Esophagus squamous epithelium (tissue), 5 donors: ENCODE data around the gene ANKRD16. TPM values are rescaled to one million over a fixed set of nuclear protein-coding genes. Genes with fewer than 3 reads are reported as not detected.
A peak's percentile ranks its signal among the peaks of the same experiment; 100 is the strongest.
"Not testable (repeated sequence)": the region's sequence is repeated elsewhere in the genome, so short reads cannot be mapped to it uniquely, and the experiment has no call there.

Source experiments
- DNase-seq: peaks from one replicate; lab custom pipeline; 2025; lab: John Stamatoyannopoulos, UW
- H3K27ac ChIP-seq, 4 donors: fragments of 200-600 bp; sonication (generic); one replicate each; pipeline ENCODE4 v1.5.1; 2016 to 2019; ENCODE audit warnings: mild to moderate bottlenecking in 1 of 4
- H3K27me3 ChIP-seq, 4 donors: fragments of 200-600 bp; sonication (generic); 1 replicate in 3 of 4; 2 replicates in 1 of 4; pipeline versions ENCODE4 v1.5.1 to v1.6.0; 2017 to 2021; ENCODE audit warnings: antibody characterized with exemption in 1 of 4
- H3K36me3 ChIP-seq, 3 donors: fragments of 200-600 bp; sonication (generic); one replicate each; pipeline ENCODE4 v1.5.1; 2016 to 2019
- H3K4me1 ChIP-seq, 3 donors: fragments of 200-600 bp; sonication (generic); one replicate each; pipeline ENCODE4 v1.5.1; 2017 to 2019
- H3K4me3 ChIP-seq, 4 donors: fragments of 200-600 bp; sonication (generic); 1 replicate in 3 of 4; 2 replicates in 1 of 4; pipeline ENCODE4 v1.5.1; 2016 to 2019; ENCODE audit warnings: mild to moderate bottlenecking in 2 of 4, moderate library complexity in 1 of 4
- H3K9me3 ChIP-seq, 3 donors: fragments of 200-600 bp; sonication (generic); one replicate each; pipeline ENCODE4 v1.5.1; 2016 to 2019
- CTCF ChIP-seq, 6 experiments: fragments of 450-650 bp in 4 of 6; fragments of 200-600 bp in 2 of 6; sonication (generic) in 2 of 6; IDR thresholded peaks; one replicate each; pipeline ENCODE4 v1.5.1; 2016 to 2019; ENCODE audit warnings: antibody characterized with exemption in 6 of 6, mild to moderate bottlenecking in 4 of 6, moderate library complexity in 4 of 6
- POLR2A ChIP-seq, 4 donors: fragments of 450-650 bp; IDR thresholded peaks; one replicate each; pipeline ENCODE4 v1.6.1; 2017; ENCODE audit warnings: antibody characterized with exemption in 4 of 4, mild to moderate bottlenecking in 4 of 4, moderate library complexity in 3 of 4
- WGBS, 2 donors: methylation state at CpG; one replicate each; pipeline ENCODE4 v1.1.5; 2018; 5-methylcytosine and 5-hydroxymethylcytosine counted together
- intact Hi-C: fragments of 100-400 bp; cut with DNase I; formaldehyde crosslinking; loops from one replicate; pipeline ENCODE4 v1.15.0; 2022
- total RNA-seq, 4 donors: library from RNA; depleted of rRNA; stranded (reverse); fragments of >200 nt; gene quantifications; one replicate each; pipeline ENCODE4 v1.1.0, GENCODE V29; 2016
- donor health status: DM: yes; HTN: yes; CAD: no.

The ANKRD16 gene
- total RNA-seq, 4 donors from 2014 or later: 2.8 to 10.9 (median 5.1) TPM

DNA sequence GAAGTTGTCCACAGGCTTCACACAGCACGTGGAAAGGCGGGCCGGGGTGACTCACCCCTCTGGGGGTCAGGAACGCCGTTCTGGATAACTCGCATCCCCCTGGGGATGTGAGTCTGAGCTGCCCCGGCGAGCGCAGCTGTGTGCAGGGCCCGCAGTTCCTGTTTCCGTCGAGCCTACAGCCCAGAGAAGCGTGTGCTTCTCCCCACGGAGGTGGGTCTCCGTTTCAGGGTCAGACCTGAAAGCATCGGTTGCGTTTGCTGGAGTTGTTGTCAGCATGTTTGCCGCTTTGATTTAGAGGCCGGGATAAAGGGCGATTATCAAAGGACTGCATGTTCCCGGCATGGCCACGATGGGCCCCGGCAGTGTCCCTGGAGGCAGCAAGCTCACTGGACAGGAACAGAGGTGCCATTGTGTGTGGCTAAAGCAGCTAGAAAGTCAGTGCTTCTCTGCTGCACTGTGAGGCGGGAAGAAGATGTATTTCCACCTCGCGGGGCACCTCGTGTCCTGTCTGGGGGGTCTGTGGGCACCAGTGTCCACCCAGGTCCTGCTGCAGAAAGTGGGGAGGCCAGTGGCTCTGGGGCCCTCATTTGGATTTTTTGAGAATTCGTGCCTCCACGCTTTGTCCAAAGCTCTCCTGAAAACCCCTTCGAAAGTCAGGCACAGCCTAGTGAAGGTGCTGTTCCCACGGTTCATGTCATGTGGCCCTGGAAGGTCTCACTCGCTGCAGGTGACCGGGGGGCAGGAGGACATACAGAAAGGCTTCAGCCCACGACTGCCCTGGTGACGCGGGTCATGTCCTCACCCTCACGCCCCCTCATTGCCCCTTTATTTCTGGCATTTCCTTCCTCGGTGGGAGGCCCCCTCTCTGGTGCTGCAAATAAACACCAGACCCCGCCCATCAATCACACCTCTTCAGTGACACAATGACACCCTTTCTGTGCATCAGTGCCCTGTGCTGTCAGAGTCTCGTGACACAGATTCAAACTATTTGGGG is 49.1 kb downstream of the ANKRD16 start:
- WGBS, 2 donors: 49 to 69% methylated on average over 19 to 23 of the region's 40 CpGs
- Histone ChIP-seq H3K27me3 (no peaks in the 10 kb centered on the region), H3K27ac (no peak overlapping the region), H3K9me3 (no peaks in the 10 kb centered on the region), H3K4me3 (peak overlapping the region in 1 of 4 donors; percentile 13), H3K36me3 (no peaks in the 10 kb centered on the region), H3K4me1 (peaks cover 0 to 21% (median 3%) of the 10 kb centered on the region in 3 donors)
- DNase-seq: no peak
- intact Hi-C loops: no loop called here
- TF ChIP-seq POLR2A (IDR thresholded peaks at IDR 0.05): no peak
- TF ChIP-seq CTCF (IDR thresholded peaks at IDR 0.05): no peak

DNA sequence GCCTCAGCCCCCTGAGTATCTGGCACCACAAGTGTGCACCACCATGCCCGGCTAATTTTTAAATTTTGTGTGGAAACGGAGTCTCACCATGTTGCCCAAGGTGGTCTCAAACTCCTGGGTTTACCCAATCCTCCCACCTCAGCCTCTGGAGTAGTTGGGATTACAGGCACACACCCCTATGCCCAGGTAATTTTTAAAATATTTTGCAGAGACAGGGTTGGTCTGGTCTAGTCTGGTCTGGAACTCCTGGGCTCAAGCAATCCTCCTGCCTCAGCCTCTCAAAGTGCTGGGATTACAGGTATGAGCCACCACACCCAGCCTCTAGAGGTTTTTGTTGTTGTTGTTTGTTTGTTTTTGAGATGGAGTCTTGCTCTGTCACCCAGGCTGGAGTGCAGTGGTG is 53.5 kb downstream of the ANKRD16 start:
- H3K4me3 ChIP-seq, H3K27ac ChIP-seq, H3K9me3 ChIP-seq, H3K36me3 ChIP-seq, DNase-seq, H3K27me3 ChIP-seq, intact Hi-C loops: not testable (repeated sequence)
- 75 to 86% methylated on average over 2 of the region's 2 CpGs for WGBS, 2 donors
- H3K4me1 ChIP-seq: peaks cover 0 to 24% (median 7%) of the 10 kb centered on the region in 3 donors

DNA sequence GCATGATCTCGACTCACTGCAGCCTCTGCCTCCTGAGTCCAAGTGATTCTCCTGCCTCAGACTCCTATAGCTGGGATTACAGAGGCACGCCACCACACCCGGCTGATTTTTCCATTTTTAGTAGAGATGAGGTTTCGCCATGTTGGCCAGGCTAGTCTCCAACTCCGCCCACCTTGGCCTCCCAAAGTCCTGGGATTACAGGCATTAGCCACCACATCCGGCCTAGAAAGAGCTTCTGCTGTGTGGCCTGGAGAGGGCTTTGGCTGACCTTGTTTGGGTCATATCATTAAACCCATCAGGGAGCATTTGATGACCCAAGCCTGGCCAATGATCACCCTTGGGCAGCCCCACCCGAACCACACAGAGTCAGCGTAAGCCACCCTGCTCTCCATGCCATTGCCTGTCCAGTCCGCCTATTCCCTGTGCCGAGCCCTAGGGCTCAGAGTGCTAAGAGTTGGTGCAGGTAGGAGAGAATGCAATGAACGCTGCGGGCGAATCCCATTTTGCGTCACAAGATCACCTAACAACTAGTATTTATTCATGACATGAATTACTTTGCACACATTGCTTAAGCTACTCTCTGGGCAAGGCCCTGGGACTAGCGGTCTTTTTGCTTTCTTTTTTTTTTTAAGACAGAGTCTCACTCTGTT is 54.1 kb downstream of the ANKRD16 start:
- Histone ChIP-seq H3K4me1 (peaks cover 0 to 23% (median 7%) of the 10 kb centered on the region in 3 donors), H3K9me3 (no peaks in the 10 kb centered on the region), H3K27ac (no peak overlapping the region), H3K27me3 (no peaks in the 10 kb centered on the region), H3K4me3 (no peak overlapping the region), H3K36me3 (no peaks in the 10 kb centered on the region)
- TF ChIP-seq POLR2A (IDR thresholded peaks at IDR 0.05) (no peak), CTCF (IDR thresholded peaks at IDR 0.05) (no peak)
- WGBS, 2 donors: 90 to 91% methylated on average over 13 to 15 of the region's 15 CpGs
- intact Hi-C loops: no loop called here
- DNase-seq: no peak

GRCh38 chr10:5833814-5834213 is 55.9 kb downstream of the ANKRD16 start:
- Histone ChIP-seq H3K27me3 (no peaks in the 10 kb centered on the region), H3K4me1 (peaks cover 0 to 18% (median 7%) of the 10 kb centered on the region in 3 donors), H3K4me3 (no peak overlapping the region), H3K9me3 (no peaks in the 10 kb centered on the region), H3K36me3 (no peaks in the 10 kb centered on the region), H3K27ac (no peak overlapping the region)
- no peak for DNase-seq
- TF ChIP-seq CTCF (IDR thresholded peaks at IDR 0.05): no peak
- no peak for TF ChIP-seq POLR2A (IDR thresholded peaks at IDR 0.05)
- intact Hi-C loops: no loop called here
- WGBS, 2 donors: 55 to 68% methylated on average over 6 of the region's 6 CpGs

DNA sequence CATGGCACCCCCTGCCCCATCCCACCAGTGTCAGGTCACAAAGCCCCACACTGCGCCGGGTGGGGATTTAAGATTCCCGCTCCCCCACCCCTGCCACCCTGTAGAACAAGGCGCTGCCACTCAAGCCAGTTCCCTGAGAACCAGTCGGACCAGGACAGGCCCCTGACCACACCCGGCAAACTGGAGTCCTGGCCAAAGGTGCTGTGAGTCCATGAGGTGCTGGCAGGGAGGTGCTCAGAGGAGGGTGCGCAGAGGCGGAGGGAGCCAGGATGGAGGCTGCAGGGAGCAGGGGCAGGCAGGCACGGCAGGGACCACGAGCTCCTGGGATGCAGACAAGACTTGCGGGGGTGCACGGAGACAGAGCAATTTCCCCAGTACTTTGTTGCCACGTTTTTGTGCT is 56.7 kb downstream of the ANKRD16 start:
- H3K9me3 ChIP-seq: no peaks in the 10 kb centered on the region
- no peak overlapping the region for H3K4me3 ChIP-seq
- peak overlapping the region in 2 of 4 donors; percentile 50 to 63 for H3K27ac ChIP-seq
- peaks cover 0 to 18% (median 7%) of the 10 kb centered on the region in 3 donors for H3K4me1 ChIP-seq
- H3K27me3 ChIP-seq: no peaks in the 10 kb centered on the region
- TF ChIP-seq POLR2A (IDR thresholded peaks at IDR 0.05): no peak
- no peak for TF ChIP-seq CTCF (IDR thresholded peaks at IDR 0.05)
- no peak for DNase-seq
- WGBS, 2 donors: 40 to 45% methylated on average over 3 to 7 of the region's 13 CpGs
- intact Hi-C loops: no loop called here
- no peaks in the 10 kb centered on the region for H3K36me3 ChIP-seq
